GM13976 (cell line): Measurements from ENCODE around the gene MC5R.

ENCODE experiments used
- DNase-seq: peaks from one replicate; pipeline ENCODE4 v3.0.0; 2012; ENCODE audit warnings: low spot score
- in situ Hi-C: fragments of 300-500 bp; cut with MboI; formaldehyde crosslinking; loops from one replicate; pipeline ENCODE4 v1.12.0; 2022; ENCODE audit warnings: low sequenced_read_pairs, mixed read lengths, inconsistent platforms; ENCODE audit not compliant: unreplicated experiment
- TF ChIP-seq, protein P1 (sequence below): IDR thresholded peaks from 2 replicates; pipeline ENCODE4 v1.5.1; 2012; ENCODE audit warnings: borderline replicate concordance, mild to moderate bottlenecking; ENCODE audit not compliant: insufficient read depth; ENCODE audit errors: extremely low read depth, missing control alignments, control extremely low read depth

MC5R gene

DNA sequence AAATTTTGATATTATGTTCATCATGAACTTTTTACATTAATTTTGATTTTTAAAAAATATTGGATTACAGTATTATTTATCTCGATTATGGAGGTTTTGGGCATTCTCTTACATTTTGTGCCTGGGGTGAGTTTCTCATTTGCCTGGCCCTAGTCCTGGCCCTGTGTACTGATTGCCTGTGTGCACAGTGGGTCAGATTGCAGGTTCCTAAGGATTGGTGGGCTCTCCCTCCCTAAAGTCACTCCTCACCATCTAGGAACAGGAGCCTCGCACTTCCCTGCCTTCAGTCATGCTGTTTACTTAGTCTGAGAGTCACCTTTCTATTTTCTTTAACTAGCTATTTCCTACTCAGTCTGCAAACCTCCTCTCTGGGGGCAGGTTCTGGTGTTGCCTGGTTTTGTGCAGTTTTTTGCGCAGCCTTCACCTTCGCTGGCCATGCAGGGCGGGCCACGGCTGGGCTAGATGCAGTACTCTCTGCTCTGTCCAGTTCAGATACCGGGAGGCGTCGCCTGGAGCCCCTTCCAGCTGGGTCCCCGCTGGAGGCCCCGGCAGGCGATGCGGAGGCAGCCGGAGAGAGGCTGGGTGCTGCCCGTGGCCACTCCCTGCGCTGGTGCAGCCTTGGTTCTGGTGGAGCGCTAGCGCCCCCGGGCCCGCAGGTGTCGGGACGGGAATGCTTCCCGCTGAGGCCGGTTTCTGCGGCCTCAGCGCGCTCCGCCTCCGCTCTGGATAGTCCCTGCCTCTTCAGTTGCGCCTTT is 23.3 kb upstream of the MC5R start:
- TF ChIP-seq, protein P1, sequence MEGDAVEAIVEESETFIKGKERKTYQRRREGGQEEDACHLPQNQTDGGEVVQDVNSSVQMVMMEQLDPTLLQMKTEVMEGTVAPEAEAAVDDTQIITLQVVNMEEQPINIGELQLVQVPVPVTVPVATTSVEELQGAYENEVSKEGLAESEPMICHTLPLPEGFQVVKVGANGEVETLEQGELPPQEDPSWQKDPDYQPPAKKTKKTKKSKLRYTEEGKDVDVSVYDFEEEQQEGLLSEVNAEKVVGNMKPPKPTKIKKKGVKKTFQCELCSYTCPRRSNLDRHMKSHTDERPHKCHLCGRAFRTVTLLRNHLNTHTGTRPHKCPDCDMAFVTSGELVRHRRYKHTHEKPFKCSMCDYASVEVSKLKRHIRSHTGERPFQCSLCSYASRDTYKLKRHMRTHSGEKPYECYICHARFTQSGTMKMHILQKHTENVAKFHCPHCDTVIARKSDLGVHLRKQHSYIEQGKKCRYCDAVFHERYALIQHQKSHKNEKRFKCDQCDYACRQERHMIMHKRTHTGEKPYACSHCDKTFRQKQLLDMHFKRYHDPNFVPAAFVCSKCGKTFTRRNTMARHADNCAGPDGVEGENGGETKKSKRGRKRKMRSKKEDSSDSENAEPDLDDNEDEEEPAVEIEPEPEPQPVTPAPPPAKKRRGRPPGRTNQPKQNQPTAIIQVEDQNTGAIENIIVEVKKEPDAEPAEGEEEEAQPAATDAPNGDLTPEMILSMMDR = peak; percentile 37
- DNase-seq = peak; percentile 71
- in situ Hi-C loops = loop anchor here (25.0 kb wide), 1 partner anchor 238 kb away; no protein-coding TSS in a partner anchor

DNA sequence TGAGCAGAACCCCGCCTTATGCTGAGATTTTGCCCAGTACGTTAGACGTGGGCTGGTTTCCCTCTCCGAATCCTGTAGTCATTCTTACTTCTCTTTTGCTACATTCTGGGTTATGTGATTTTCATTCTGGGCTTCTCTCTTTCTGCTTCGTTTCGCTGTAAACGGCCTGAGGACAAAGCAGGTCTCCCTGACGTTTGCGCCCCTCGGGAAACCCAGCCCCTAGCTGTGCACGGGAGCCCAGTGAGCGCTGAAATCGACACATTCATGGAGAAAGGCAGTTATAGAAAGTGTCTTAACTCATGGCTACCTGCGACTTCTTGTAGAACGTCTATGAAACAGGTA is 22.7 kb upstream of the MC5R start:
- TF ChIP-seq, protein P1 = no peak
- no peak for DNase-seq
- in situ Hi-C loops = loop anchor here (25.0 kb wide), 1 partner anchor 239 kb away; no protein-coding TSS in a partner anchor

DNA sequence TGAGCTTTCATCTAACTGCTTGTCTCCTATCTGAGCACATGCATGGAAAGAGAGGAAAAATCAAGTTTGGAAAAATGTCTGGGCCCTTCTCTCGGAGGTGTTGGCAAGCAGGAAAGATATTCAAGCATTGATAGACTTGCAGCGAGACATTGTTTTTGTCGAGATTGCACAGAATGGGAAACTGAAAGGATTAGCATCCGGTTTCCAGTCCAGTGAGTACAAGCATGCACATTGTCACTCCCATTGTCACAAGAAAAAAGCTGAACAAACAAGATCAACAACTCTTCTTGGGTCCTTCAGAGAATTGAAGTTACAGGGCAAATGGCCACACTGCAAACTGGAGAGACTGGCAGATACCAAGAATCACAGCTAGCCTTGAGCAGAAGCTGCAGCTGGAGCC is 19.6 kb upstream of the MC5R start:
- in situ Hi-C loops = loop anchor here (25.0 kb wide), 1 partner anchor 242 kb away; no protein-coding TSS in a partner anchor
- TF ChIP-seq, protein P1 = no peak
- DNase-seq = no peak

DNA sequence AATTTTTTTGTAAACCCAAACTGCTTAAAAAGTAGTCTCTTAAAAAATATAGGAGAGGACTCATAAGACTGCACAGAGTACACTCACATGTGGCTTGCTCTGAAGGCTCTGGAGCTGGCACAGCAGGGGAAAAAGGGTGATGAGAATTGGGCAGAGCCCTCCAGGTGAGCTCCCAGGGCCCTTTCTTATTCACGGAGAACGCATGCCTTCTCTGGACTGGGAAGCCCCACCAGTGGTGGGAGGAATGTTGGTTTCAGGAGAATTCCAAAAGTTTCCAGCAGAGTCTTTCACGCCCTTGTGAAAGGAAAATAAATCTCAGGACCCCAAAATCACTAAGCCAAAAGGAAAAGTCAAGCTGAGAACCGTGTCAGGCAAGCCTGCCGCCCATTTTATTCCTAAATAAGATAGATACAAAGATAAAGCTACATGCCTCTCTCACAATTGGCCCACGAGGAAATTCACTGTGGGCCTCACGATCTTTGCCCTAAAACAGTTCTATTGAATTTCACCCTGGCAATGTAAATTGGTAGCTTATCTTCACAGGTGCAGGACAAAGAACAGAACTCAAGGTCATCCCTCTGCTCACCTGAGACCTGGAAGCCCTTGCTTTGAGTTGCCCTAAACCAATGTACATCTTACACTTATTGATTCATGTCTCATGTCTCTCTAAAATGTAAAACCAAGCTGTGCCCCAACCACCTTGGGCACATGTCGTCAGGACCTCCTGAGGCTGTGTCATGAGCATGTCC is 15.5 kb upstream of the MC5R start:
- TF ChIP-seq, protein P1 = no peak
- in situ Hi-C loops = loop anchor here (25.0 kb wide), 1 partner anchor 246 kb away; no protein-coding TSS in a partner anchor
- no peak for DNase-seq

DNA sequence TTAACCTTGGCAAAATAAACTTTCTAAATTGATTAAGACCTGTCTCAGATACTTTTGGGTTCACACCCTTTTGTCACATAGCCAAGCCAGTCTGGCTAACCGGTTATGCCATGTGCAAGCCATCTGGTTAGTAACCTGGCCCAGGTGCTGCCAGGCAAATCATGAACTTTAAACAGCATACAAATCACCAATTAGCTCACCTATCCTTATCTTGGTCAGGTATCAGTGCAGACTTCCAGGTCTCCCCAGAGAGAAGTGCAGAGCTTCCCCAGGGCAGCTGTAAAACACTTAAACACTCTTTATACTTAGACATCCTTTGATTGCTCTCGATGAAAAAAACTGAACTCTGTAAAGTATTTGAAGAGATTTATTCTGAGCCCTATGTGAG is 14.9 kb upstream of the MC5R start:
- in situ Hi-C loops = loop anchor here (25.0 kb wide), 1 partner anchor 247 kb away; no protein-coding TSS in a partner anchor
- TF ChIP-seq, protein P1 = no peak
- DNase-seq = no peak

DNA sequence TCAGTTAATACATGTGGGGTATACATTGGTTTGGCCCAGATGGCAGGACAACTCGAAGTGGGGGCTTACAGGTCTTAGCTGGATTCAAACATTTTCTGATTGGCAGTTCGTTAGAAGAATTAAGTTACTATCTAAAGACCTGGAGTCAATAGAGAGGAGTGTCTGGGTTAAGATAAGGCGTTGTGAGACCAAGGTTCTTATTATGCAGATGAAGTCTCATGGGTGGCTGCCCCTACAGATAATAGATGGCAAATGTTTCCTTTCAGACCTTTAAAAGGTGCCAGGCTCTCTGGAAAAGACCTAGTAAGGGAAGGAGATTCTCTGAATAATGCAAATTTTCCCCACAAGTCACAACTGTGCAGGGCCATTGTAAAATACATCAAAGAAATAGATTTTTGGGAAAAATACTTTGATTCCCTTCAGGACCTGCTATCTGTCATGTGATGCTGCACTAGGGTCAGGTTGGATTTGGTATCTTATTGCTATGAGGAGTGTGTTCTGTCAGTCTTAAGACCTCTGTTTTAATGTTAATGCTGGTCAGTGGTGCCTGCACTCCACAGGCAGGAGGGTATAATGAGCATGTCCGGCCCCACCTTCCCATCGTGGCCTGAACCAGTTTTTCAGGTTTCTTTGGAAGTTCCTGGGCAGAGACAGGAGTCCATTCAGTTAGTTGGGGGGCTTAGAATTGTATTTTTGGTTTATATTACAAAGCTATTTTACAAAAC is 14.3 kb upstream of the MC5R start:
- DNase-seq = no peak
- in situ Hi-C loops = loop anchor here (25.0 kb wide), 1 partner anchor 247 kb away; no protein-coding TSS in a partner anchor
- TF ChIP-seq, protein P1 = no peak
